Measurements from ENCODE around the gene BIVM.

- TF ChIP-seq, protein P1, sequence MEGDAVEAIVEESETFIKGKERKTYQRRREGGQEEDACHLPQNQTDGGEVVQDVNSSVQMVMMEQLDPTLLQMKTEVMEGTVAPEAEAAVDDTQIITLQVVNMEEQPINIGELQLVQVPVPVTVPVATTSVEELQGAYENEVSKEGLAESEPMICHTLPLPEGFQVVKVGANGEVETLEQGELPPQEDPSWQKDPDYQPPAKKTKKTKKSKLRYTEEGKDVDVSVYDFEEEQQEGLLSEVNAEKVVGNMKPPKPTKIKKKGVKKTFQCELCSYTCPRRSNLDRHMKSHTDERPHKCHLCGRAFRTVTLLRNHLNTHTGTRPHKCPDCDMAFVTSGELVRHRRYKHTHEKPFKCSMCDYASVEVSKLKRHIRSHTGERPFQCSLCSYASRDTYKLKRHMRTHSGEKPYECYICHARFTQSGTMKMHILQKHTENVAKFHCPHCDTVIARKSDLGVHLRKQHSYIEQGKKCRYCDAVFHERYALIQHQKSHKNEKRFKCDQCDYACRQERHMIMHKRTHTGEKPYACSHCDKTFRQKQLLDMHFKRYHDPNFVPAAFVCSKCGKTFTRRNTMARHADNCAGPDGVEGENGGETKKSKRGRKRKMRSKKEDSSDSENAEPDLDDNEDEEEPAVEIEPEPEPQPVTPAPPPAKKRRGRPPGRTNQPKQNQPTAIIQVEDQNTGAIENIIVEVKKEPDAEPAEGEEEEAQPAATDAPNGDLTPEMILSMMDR (conservative IDR thresholded peaks at IDR 0.05; ENCODE audit: low read depth in 2 of 2): no peak
- no peak for TF ChIP-seq EZH2phosphoT487 (IDR thresholded peaks at IDR 0.05; ENCODE audit: unreplicated experiment)
- TF ChIP-seq, protein P2, sequence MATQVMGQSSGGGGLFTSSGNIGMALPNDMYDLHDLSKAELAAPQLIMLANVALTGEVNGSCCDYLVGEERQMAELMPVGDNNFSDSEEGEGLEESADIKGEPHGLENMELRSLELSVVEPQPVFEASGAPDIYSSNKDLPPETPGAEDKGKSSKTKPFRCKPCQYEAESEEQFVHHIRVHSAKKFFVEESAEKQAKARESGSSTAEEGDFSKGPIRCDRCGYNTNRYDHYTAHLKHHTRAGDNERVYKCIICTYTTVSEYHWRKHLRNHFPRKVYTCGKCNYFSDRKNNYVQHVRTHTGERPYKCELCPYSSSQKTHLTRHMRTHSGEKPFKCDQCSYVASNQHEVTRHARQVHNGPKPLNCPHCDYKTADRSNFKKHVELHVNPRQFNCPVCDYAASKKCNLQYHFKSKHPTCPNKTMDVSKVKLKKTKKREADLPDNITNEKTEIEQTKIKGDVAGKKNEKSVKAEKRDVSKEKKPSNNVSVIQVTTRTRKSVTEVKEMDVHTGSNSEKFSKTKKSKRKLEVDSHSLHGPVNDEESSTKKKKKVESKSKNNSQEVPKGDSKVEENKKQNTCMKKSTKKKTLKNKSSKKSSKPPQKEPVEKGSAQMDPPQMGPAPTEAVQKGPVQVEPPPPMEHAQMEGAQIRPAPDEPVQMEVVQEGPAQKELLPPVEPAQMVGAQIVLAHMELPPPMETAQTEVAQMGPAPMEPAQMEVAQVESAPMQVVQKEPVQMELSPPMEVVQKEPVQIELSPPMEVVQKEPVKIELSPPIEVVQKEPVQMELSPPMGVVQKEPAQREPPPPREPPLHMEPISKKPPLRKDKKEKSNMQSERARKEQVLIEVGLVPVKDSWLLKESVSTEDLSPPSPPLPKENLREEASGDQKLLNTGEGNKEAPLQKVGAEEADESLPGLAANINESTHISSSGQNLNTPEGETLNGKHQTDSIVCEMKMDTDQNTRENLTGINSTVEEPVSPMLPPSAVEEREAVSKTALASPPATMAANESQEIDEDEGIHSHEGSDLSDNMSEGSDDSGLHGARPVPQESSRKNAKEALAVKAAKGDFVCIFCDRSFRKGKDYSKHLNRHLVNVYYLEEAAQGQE (IDR thresholded peaks at IDR 0.05; ENCODE audit: unreplicated experiment): no peak
- no peak for TF ChIP-seq POLR2AphosphoS5 (IDR thresholded peaks at IDR 0.05; ENCODE audit: low read depth)
- TF ChIP-seq JUNB (IDR thresholded peaks at IDR 0.05; ENCODE audit: unreplicated experiment): no peak
These were observed 73.2 kb downstream of the BIVM start for GRCh38 chr13:102872131-102872530.
